Measurements from ENCODE around the gene KCNK16.
"Not testable (repeated sequence)": the region's sequence is repeated elsewhere in the genome, so short reads cannot be mapped to it uniquely, and the experiment has no call there.

KCNK16 gene

GRCh38 chr6:39304951-39305350, 17.6 kb downstream of the KCNK16 start:
- DNase-seq, result no peak

GRCh38 chr6:39303425-39304153, 18.9 kb downstream of the KCNK16 start:
- DNase-seq, result no peak

- peak; percentile 60 to 94 for DNase-seq
These were observed 19.7 kb downstream of the KCNK16 start for GRCh38 chr6:39302669-39303424.

GRCh38 chr6:39302011-39302410, 20.5 kb downstream of the KCNK16 start:
- no peak for DNase-seq

- no peak for DNase-seq
These were observed 20.9 kb downstream of the KCNK16 start for GRCh38 chr6:39301606-39302005.

GRCh38 chr6:39300739-39301138, 21.8 kb downstream of the KCNK16 start:
- peak in 1 of 2 donors; percentile 36 for DNase-seq

- DNase-seq, result no peak
These were observed 24.4 kb downstream of the KCNK16 start for GRCh38 chr6:39298061-39298460.

- no peak for DNase-seq
These were observed 25.5 kb downstream of the KCNK16 start for GRCh38 chr6:39296745-39297640.

- DNase-seq, result no peak
These were observed 26.9 kb downstream of the KCNK16 start for GRCh38 chr6:39295611-39296011.

GRCh38 chr6:39294899-39295298, 27.6 kb downstream of the KCNK16 start:
- no peak for DNase-seq

- peak in 1 of 2 donors; percentile 17 for DNase-seq
These were observed 28.4 kb downstream of the KCNK16 start for GRCh38 chr6:39294133-39294532.

GRCh38 chr6:39292637-39293036, 29.9 kb downstream of the KCNK16 start:
- DNase-seq, result no peak

GRCh38 chr6:39289490-39289889, 33.0 kb downstream of the KCNK16 start:
- DNase-seq, result peak; percentile 43 to 52

GRCh38 chr6:39287601-39288000, 34.9 kb downstream of the KCNK16 start:
- DNase-seq, result no peak

GRCh38 chr6:39286596-39286995, 35.9 kb downstream of the KCNK16 start:
- DNase-seq, result not testable (repeated sequence)

GRCh38 chr6:39282774-39283173, 39.7 kb downstream of the KCNK16 start:
- DNase-seq, result peak in 1 of 2 donors; percentile 39

- no peak for DNase-seq
These were observed 41.1 kb downstream of the KCNK16 start for GRCh38 chr6:39281312-39281980.

- DNase-seq, result peak; percentile 57 to 58
These were observed 42.2 kb downstream of the KCNK16 start for GRCh38 chr6:39280247-39280731.

GRCh38 chr6:39279539-39279938, 43.0 kb downstream of the KCNK16 start:
- DNase-seq, result no peak

GRCh38 chr6:39276379-39276995, 46.0 kb downstream of the KCNK16 start:
- DNase-seq, result no peak

GRCh38 chr6:39274903-39275302, 47.6 kb downstream of the KCNK16 start:
- no peak for DNase-seq

GRCh38 chr6:39274471-39274870, 48.0 kb downstream of the KCNK16 start:
- no peak for DNase-seq
